Hepatocyte (in vitro differentiated cells): Measurements from ENCODE around the gene TNS2. TPM values are rescaled to one million over a fixed set of nuclear protein-coding genes. Genes with fewer than 3 reads are reported as not detected.

Source experiments
- DNase-seq: peaks from one replicate; pipeline ENCODE4 v3.0.0-alpha.2; 2016; ENCODE audit warnings: low spot score
- H2AFZ ChIP-seq: fragments of 200-600 bp; sonication (generic); 2 replicates; pipeline ENCODE4 v1.6.0; 2016; ENCODE audit warnings: antibody characterized with exemption, mild to moderate bottlenecking
- H3K27ac ChIP-seq: fragments of 200-600 bp; sonication (generic); 2 replicates; pipeline ENCODE4 v1.5.1; 2016; ENCODE audit warnings: mild to moderate bottlenecking
- H3K27me3 ChIP-seq: fragments of 200-600 bp; sonication (generic); 2 replicates; pipeline ENCODE4 v1.6.1; 2016
- H3K36me3 ChIP-seq: fragments of 200-600 bp; sonication (generic); replicated peaks from 2 replicates; pipeline ENCODE4 v1.5.1; 2016; ENCODE audit warnings: low read depth; ENCODE audit not compliant: insufficient read depth
- H3K4me1 ChIP-seq: fragments of 200-600 bp; sonication (generic); 2 replicates; pipeline ENCODE4 v1.5.1; 2016; ENCODE audit warnings: mild to moderate bottlenecking, moderate library complexity; ENCODE audit not compliant: insufficient read depth
- H3K4me2 ChIP-seq: fragments of 200-600 bp; sonication (generic); 2 replicates; pipeline ENCODE4 v1.6.0; 2016
- H3K4me3 ChIP-seq: fragments of 200-600 bp; sonication (generic); 2 replicates; pipeline ENCODE4 v1.5.1; 2016; ENCODE audit warnings: mild to moderate bottlenecking
- H3K79me2 ChIP-seq: fragments of 200-600 bp; sonication (generic); 2 replicates; pipeline ENCODE4 v1.6.0; 2017; ENCODE audit warnings: mild to moderate bottlenecking
- H3K9me2 ChIP-seq: fragments of 200-600 bp; sonication (generic); replicated peaks from 2 replicates; pipeline ENCODE4 v1.6.0; 2017; ENCODE audit warnings: mild to moderate bottlenecking; ENCODE audit not compliant: insufficient read depth
- H3K9me3 ChIP-seq: fragments of 200-600 bp; sonication (generic); 2 replicates; pipeline ENCODE4 v1.5.1; 2016; ENCODE audit warnings: low read depth, mild to moderate bottlenecking
- H4K20me1 ChIP-seq: fragments of 200-600 bp; sonication (generic); 2 replicates; pipeline ENCODE4 v1.6.0; 2016; ENCODE audit warnings: mild to moderate bottlenecking; ENCODE audit not compliant: insufficient read depth, poor library complexity, severe bottlenecking
- CTCF ChIP-seq: fragments of 200-600 bp; sonication (generic); IDR thresholded peaks from 2 replicates; pipeline ENCODE4 v1.5.1; 2016; ENCODE audit warnings: antibody characterized with exemption, mild to moderate bottlenecking; ENCODE audit not compliant: poor library complexity
- EZH2 ChIP-seq: fragments of 200-600 bp; sonication (generic); IDR thresholded peaks from 2 replicates; pipeline ENCODE4 v1.6.1; 2016; ENCODE audit warnings: antibody characterized with exemption, mild to moderate bottlenecking, borderline replicate concordance
- EZH2phosphoT487 ChIP-seq: fragments of 200-600 bp; sonication (generic); IDR thresholded peaks from one replicate; pipeline ENCODE4 v1.6.1; 2018; ENCODE audit warnings: antibody characterized with exemption, mild to moderate bottlenecking, low read depth, moderate library complexity; ENCODE audit not compliant: unreplicated experiment, severe bottlenecking
- WGBS: methylation state at CpG from one replicate; pipeline ENCODE4 v1.1.6; 2016; ENCODE audit warnings: low lambda C conversion rate; ENCODE audit errors: missing lambda C conversion rate; 5-methylcytosine and 5-hydroxymethylcytosine counted together
- polyA plus RNA-seq: library from polyadenylated mRNA; unstranded; fragments of >200 nt; fragmentation: Nextera tagmentation; extraction: Ambion mirVana; gene quantifications from 2 replicates; pipeline ENCODE4 v1.2.1, GENCODE V29; 2016
- total RNA-seq: library from RNA; depleted of rRNA; stranded (reverse); fragments of >200 nt; gene quantifications from 2 replicates; pipeline ENCODE4 v1.2.3, GENCODE V29; 2014

The TNS2 gene
- total and polyA plus RNA-seq, 2 experiments from 2014 or later, result 15.9 to 32.2 TPM

GRCh38 chr12:53057816-53058500 lies 8.1 kb downstream of the TNS2 start:
- H2AFZ ChIP-seq, result no peak overlapping the region
- no peak overlapping the region for H3K4me2 ChIP-seq
- H3K27ac ChIP-seq, result no peak overlapping the region
- H3K4me1 ChIP-seq, result peaks cover 9% of the 10 kb centered on the region
- peaks cover under 1% of the 10 kb centered on the region for H3K79me2 ChIP-seq
- no peaks in the 10 kb centered on the region for H3K36me3 ChIP-seq
- H3K9me2 ChIP-seq, result no peaks in the 10 kb centered on the region
- peak; percentile 16 for DNase-seq
- no peaks in the 10 kb centered on the region for H4K20me1 ChIP-seq
- no peaks in the 10 kb centered on the region for H3K9me3 ChIP-seq
- TF ChIP-seq CTCF, result no peak
- no peak for TF ChIP-seq EZH2
- TF ChIP-seq EZH2phosphoT487, result no peak
- H3K4me3 ChIP-seq, result no peak overlapping the region
- H3K27me3 ChIP-seq, result no peaks in the 10 kb centered on the region
- 90% methylated on average over 13 of the region's 13 CpGs for WGBS

DNA sequence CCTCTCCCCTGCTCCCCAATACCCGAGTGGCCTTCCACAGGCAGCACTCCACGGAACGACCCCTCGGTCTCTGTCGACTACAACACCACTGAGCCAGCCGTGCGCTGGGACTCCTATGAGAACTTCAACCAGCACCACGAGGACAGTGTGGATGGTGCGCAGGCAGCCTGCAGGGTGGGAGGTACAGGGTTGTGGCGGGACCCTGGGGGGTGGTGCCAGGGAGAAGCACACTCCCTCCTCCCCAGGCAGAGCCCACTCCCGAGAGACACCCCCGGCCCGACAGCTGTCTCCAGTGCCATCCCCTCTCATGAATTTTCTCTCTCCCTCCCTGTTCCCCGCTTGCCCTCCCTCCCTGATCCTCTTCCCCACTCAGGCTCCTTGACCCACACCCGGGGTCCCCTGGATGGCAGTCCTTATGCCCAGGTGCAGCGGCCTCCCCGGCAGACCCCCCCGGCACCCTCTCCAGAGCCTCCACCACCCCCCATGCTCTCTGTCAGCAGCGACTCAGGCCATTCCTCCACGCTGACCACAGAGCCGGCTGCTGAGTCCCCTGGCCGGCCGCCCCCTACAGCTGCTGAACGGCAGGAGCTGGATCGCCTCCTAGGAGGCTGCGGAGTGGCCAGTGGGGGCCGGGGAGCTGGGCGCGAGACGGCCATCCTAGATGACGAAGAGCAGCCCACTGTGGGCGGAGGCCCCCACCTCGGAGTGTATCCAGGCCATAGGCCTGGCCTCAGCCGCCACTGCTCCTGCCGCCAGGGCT lies 9.0 kb downstream of the TNS2 start:
- no peak for DNase-seq
- no peaks in the 10 kb centered on the region for H3K9me2 ChIP-seq
- peaks cover 4% of the 10 kb centered on the region for H3K4me1 ChIP-seq
- WGBS, result 87% methylated on average over 27 of the region's 35 CpGs
- H3K27ac ChIP-seq, result no peak overlapping the region
- no peaks in the 10 kb centered on the region for H3K36me3 ChIP-seq
- H3K9me3 ChIP-seq, result no peaks in the 10 kb centered on the region
- no peaks in the 10 kb centered on the region for H3K79me2 ChIP-seq
- no peak overlapping the region for H2AFZ ChIP-seq
- no peak overlapping the region for H3K4me3 ChIP-seq
- TF ChIP-seq EZH2 (no peak), CTCF (no peak), EZH2phosphoT487 (no peak)
- H3K4me2 ChIP-seq, result no peak overlapping the region
- H4K20me1 ChIP-seq, result no peaks in the 10 kb centered on the region
- H3K27me3 ChIP-seq, result no peaks in the 10 kb centered on the region

DNA sequence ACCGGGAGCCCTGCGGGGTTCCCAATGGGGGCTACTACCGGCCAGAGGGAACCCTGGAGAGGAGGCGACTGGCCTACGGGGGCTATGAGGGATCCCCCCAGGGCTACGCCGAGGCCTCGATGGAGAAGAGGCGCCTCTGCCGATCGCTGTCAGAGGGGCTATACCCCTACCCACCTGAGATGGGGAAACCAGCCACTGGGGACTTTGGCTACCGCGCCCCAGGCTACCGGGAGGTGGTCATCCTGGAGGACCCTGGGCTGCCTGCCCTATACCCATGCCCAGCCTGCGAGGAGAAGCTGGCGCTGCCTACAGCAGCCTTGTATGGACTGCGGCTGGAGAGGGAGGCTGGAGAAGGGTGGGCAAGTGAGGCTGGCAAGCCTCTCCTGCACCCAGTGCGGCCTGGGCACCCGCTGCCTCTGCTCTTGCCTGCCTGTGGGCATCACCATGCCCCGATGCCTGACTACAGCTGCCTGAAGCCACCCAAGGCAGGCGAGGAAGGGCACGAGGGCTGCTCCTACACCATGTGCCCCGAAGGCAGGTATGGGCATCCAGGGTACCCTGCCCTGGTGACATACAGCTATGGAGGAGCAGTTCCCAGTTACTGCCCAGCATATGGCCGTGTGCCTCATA lies 9.7 kb downstream of the TNS2 start:
- H3K36me3 ChIP-seq, result no peaks in the 10 kb centered on the region
- H4K20me1 ChIP-seq, result no peaks in the 10 kb centered on the region
- no peak overlapping the region for H3K4me2 ChIP-seq
- TF ChIP-seq CTCF (no peak), EZH2phosphoT487 (no peak), EZH2 (no peak)
- DNase-seq, result no peak
- no peaks in the 10 kb centered on the region for H3K79me2 ChIP-seq
- 97% methylated on average over 23 of the region's 24 CpGs for WGBS
- no peaks in the 10 kb centered on the region for H3K9me3 ChIP-seq
- H3K9me2 ChIP-seq, result no peaks in the 10 kb centered on the region
- no peak overlapping the region for H3K4me3 ChIP-seq
- no peak overlapping the region for H2AFZ ChIP-seq
- no peaks in the 10 kb centered on the region for H3K27me3 ChIP-seq
- H3K4me1 ChIP-seq, result peaks cover 4% of the 10 kb centered on the region
- no peak overlapping the region for H3K27ac ChIP-seq
